Measurements from ENCODE around the gene PAPPA. TPM values are rescaled to one million over a fixed set of nuclear protein-coding genes. Genes with fewer than 3 reads are reported as not detected.
A peak's percentile ranks its signal among the peaks of the same experiment; 100 is the strongest.

Gene PAPPA
- total RNA-seq, 1 donor from 2014 or later: 1.1 TPM

DNA sequence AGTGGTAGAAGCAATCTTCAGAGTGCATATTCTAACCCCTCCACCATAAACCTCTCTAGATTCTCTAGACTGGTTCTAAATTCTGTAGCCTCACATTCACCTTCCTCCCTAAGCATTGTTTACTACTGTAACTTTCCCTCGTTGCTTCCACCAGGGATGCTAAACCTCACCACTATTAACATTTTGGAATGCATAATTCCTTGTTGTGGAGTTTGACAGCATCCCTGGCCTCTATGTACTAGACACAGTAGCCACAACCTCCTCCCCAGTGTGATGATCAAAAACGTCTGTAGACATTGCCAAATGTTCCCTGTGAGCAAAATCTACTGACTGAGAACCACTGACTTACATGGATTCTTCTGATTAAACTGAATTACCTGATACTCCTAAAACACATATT lies 18.6 kb downstream of the PAPPA start:
- DNase-seq (ENCODE audit: missing footprints) (no peak), ATAC-seq (no peak)
- intact Hi-C loops (cut with DNase I): no loop called here

DNA sequence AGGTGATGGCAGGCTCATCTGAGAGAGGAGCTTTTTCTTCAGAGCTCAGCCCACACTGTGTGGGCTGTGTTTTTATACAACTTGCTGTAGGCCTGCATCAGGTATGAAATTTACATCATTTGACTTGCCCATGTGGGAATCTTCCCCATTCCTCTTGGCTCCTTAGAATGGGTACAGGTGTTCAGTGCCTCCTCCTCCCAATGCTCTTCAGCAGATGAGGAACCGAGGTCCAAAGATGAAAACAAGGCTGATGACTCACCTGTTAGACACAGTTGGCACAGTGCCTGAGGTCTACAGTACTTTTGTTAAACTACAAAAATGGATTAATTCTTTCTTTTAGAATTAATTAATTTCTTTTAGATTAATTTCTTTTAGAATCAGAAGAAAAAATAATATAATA lies 20.8 kb downstream of the PAPPA start:
- ATAC-seq (no peak), DNase-seq (ENCODE audit: missing footprints) (no peak)
- intact Hi-C loops (cut with DNase I): no loop called here

DNA sequence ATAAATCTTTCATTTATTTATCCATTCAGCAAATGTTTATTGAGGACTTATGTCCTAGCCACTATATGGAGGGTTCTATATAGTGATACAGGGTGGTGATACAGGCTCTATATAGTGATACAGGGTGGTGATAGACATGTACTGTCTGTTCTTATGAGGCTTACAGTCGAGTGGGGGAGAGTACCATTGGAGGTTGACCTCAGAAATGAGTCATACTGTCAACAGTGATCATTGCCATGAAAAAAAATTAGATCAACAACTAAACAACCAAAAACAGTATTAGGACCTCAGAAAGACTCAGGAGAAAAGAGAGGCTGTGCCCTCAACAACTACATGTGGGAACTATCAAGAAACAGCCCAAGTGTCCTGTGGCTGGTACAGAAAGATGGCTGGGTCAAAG lies 22.0 kb downstream of the PAPPA start:
- ATAC-seq: no peak
- no peak for DNase-seq (ENCODE audit: missing footprints)
- intact Hi-C loops (cut with DNase I): no loop called here

DNA sequence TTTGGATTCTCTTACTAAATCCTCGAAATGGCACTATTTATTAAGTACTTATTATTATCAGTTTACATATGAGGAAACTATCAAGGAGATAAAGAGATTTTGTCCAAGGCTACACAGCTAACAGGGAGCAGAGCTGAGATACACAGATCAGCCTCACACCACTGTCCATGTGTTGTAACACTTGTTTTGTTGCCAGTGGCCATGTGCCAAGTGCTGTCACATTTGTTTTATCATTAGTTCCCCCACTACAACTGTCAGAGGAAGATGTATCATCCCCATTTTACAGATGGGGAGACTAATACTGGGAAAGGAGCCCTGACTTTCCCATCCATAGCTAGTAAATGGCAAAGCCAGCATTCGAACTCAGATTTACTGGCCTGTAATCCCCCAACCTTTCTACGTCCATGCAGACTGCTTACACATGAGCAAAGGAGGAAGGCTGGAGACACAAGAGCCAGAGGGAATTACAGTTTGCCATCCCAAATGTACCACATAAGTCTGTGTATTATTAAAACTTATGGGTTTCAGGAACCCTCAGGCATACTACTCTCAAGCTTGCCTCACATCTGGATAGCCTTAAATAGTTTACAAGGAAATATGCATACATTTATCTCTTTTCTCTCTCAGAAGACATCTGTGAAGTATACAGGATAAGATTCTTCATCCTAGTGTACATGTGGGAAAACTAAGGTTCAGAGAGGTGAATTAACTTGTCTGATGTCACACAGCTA lies 25.1 kb downstream of the PAPPA start:
- intact Hi-C loops (cut with DNase I): no loop called here
- no peak for DNase-seq (ENCODE audit: missing footprints)
- ATAC-seq: peak; percentile 37

DNA sequence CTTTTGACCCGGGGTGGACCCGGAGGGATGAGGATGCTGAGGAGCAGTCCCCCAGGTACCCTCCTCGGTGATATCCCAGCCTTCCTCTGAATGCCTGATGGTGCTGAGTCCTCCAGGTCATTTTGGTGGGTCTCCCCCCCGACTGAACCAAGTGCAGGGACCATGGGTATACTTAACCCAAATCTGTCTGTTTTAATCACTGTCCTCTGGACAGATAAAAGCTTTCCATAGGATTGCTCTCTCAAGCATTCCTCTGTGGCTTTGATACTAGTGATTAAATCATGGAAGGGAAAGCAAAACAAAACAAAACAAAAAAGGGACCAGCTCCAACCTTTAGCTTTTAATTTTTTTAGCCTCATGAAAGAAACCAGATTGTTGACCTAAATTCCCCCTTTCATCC lies 26.0 kb downstream of the PAPPA start:
- intact Hi-C loops (cut with DNase I): no loop called here
- DNase-seq (ENCODE audit: missing footprints) (no peak), ATAC-seq (no peak)

DNA sequence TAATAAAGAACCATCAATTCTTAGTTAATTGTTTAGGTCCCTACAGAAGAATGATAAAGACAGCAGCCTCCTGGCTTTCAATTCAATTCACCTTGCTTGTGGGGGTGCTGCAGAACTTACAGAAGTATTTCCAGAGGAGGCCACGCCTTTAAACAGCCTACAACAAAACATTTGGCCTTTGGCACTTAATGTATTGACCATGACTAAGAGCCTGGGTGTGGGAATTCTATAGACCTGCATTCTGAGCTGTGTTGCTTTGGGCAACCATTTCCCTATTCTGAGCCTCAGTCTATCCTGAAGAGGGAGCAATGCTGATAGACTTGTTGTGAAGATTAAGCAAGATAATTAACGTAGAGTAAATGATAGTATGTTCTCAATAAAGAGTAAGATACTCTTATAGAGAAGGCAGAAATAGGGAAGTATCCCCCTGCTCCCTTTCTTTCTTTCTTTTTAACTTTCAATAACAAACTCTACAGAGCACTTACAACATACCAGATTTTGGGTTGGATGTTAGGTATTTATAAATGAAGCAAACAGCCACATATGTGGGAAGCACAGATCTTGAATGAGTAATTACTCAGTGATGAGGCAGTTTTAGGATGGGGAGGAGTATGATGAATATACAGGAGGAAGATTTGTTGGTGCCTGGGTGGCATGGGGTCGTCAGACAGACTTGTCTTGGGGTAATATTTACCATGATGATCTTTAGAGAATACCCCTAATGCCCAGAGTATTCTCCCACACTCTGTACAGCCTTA lies 28.4 kb downstream of the PAPPA start:
- DNase-seq (ENCODE audit: missing footprints): no peak
- intact Hi-C loops (cut with DNase I): no loop called here
- ATAC-seq: no peak

DNA sequence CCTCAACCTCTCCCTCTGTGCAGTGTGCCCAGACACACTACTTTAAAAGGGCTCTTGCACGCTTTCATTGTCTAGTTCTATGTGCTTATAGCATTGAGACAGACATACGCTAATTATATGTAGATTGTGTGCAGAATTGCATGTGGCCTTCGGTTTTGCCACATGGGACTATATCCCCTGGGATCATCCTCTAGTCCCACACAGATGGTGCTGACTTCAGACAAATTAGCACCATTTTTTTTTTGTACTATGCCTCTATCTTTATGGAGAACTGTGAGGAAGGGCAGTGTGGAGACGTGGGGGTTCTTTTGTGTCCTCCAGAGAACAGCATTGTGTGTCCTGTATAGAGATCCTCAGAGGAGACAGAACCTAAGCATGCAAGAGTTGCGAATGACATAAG lies 29.3 kb downstream of the PAPPA start:
- DNase-seq (ENCODE audit: missing footprints) (no peak), ATAC-seq (no peak)
- intact Hi-C loops (cut with DNase I): no loop called here

DNA sequence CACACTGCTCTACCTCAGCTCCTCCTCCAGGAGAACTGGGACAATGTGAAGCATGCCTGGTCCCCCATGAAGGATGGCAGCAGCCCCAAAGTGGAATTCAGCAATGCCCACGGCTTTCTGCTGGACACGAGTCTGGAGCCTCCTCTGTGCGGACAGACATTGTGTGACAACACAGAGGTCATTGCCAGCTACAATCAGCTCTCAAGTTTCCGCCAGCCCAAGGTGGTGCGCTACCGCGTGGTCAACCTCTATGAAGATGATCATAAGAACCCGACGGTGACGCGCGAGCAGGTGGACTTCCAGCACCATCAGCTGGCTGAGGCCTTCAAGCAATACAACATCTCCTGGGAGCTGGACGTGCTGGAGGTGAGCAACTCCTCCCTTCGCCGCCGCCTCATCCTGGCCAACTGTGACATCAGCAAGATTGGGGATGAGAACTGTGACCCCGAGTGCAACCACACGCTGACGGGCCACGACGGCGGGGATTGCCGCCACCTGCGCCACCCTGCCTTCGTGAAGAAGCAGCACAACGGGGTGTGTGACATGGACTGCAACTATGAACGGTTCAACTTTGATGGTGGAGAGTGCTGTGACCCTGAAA lies 34.1 kb downstream of the PAPPA start:
- intact Hi-C loops (cut with DNase I): no loop called here
- ATAC-seq (no peak), DNase-seq (ENCODE audit: missing footprints) (no peak)

DNA sequence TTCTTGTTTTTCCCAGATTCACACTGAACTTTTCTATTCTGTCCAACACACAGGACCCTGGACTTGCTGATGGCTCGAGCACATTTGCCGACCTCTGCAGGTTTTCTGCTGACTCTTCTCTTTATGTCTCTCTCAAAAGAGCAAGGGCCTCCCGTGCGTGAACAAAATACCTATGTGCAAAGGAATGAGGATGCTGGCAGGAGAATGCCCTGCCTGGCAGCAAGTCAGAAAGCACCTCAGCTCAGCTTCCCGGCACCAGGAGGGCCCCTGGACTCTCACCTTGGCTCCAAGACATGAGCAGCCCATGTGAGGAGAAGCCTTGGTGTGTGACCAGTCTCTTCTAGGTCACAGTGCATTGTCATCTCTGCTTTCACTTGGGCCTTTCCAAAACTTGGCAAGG lies 36.1 kb downstream of the PAPPA start:
- DNase-seq (ENCODE audit: missing footprints) (no peak), ATAC-seq (no peak)
- intact Hi-C loops (cut with DNase I): no loop called here

DNA sequence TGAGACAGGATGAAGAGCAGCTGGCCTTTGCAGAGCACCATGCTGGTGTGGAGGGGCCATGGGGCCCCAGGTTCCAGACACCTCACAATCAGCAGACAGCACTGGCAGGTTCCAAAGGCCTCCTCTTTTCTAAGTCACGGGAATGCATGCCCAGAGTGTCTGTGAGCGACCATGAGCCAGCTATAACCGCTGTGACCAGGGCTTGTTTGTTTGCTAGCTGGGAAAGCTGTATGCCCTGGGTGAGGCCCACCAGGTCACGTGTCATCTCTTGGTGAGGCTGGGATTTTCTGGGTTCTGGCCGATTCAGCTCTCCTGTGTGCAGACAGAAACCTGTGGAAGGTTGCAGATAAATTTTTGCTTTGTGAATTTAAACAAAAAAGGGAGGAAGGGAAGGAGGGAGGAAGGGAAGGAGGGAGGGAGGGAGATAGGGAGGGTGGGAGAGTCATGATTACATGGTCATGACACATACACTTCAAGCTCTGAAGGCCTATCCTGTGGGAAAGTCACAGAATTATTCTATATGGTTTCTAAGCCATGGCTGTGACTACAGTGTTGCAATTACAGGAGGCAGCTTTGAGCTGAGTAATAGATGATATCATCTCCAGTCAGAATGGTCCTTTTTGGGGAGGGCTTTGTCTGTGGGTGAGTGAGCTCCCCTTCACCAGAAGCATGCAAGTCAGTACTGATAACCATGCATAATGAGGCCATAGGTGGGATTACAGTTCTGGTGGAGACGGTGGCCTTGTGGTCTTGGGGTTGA lies 37.2 kb downstream of the PAPPA start:
- DNase-seq (ENCODE audit: missing footprints) (no peak), ATAC-seq (no peak)
- intact Hi-C loops (cut with DNase I): no loop called here

DNA sequence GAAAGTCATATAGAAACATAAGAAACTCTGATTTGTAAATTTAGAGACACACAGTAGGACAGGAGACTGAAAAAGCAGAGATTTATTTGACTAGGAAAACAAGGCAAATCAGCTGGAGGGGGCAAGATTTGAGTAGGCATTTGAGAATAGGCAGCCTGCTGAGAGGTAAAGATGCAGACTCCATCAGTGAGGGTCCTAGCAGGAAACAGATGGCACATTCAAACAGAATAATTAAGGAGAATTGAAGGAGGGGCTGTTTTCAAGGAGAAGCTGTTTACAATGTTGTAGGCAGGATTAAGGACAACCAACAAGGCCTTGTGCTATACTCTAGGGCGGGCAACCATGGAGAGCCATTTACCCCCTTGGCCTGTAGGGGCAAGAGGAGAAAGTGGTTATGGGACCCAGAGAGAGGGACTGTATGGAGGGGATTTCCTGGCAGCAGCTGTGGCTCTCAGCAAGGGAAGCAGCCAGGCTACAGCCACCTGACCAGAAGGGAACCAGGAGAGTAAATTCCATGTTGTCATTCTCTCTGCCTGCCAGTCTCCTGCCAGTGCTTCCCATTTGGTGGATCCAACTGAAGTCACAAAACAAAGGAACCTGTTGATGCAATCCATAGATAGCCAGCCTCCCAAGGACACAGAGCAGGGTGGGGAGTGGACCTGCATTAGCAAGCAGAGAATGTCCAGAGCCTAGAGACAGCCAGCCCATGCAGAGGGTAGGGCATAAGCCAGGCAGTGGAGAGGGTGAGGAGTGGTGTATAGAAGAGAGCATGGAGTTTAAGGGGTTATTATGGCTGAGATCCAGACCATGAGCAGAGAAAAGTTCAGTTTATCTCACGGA lies 38.2 kb downstream of the PAPPA start:
- no peak for DNase-seq (ENCODE audit: missing footprints)
- ATAC-seq: no peak
- intact Hi-C loops (cut with DNase I): no loop called here

DNA sequence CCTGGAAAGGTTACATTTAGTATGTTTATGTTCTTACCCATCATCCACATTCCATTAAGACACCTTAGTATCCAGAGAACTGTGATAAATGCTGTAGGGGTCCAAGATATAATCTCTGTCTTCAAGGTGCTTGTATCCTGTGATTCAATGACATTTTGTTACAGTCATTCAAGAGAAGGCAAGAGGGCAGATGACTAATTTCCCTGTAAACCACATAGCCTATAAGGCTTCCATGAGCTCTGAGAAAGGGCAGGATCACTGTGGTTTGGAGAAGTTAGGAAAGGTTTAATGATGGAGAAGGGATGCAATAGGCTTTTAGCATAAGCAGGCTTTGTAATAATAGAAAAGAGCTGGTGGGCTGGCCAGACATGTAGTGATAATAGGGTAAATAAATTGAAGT lies 40.0 kb downstream of the PAPPA start:
- intact Hi-C loops (cut with DNase I): no loop called here
- DNase-seq (ENCODE audit: missing footprints): no peak
- ATAC-seq: no peak

DNA sequence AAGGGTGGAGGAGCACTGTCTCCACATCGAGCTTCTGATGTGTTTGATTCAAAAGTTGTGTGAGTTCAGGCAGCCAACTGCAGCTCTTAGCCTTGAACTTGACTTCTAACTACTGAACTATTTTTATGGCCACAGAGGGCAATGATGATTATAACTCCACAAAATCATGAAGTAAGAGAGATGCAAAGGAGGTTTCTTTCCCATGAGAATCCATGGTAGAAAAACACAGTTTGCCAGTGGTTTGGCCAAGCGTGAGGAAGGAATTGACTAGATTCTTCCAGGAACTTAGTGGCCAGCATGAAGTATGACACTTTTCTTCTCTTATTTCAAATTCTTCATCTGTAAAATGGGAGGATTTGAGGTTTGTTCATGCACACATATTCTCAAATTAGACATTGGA lies 43.2 kb downstream of the PAPPA start:
- intact Hi-C loops (cut with DNase I): no loop called here
- ATAC-seq (no peak), DNase-seq (ENCODE audit: missing footprints) (no peak)

DNA sequence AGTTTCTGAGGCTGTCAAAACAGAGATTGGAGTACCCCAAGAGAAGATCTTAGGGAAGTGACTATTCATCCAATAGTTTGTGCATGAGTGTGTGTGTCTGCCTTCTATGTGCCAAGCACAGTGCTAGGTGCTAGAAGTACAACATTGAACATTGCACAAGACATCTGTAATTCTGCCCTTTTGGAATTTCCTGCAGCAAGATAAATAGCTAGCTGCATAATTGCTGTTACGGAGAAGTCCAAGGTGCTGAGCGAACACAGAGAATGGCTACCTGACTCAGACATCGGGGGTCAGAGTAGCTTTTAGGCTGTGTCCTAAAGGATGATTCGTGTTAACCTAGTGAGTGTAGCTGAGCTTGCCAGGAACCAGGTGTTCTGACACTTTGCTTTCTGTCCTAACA lies 44.8 kb downstream of the PAPPA start:
- ATAC-seq: no peak
- intact Hi-C loops (cut with DNase I): no loop called here
- DNase-seq (ENCODE audit: missing footprints): no peak

DNA sequence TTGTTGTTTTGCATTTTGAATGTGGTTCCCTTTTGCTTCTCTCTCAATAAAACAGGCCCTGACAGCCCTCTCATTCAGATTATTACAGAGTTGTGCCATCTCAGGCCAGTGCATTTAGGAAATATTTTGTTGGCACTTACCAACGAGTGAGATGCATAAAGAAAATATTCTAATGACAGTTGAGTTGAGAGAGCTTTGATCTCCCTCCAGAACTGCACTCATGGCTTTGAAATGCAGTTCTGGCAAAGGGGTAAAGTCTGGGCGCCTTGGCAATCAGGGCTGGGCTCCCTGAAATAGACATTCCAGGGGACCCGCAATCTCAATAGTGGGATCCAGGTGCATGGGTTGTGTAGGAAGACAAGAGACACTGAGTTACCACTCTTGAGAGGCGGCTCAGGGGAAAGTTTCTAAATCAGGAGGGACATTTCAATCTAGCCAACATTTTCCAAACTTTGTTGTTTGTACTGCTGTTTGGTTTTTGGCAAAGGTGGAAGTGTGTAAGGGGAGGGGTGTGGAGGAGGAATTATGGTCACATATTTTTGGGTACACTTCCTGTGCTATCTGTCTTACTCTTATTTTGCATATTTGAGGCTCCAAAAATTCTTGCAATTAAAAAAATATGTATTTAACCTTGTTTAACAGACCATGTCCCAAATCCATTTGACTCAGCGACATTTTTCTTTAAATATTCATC lies 48.8 kb downstream of the PAPPA start:
- DNase-seq (ENCODE audit: missing footprints) (no peak), ATAC-seq (no peak)
- intact Hi-C loops (cut with DNase I): no loop called here

DNA sequence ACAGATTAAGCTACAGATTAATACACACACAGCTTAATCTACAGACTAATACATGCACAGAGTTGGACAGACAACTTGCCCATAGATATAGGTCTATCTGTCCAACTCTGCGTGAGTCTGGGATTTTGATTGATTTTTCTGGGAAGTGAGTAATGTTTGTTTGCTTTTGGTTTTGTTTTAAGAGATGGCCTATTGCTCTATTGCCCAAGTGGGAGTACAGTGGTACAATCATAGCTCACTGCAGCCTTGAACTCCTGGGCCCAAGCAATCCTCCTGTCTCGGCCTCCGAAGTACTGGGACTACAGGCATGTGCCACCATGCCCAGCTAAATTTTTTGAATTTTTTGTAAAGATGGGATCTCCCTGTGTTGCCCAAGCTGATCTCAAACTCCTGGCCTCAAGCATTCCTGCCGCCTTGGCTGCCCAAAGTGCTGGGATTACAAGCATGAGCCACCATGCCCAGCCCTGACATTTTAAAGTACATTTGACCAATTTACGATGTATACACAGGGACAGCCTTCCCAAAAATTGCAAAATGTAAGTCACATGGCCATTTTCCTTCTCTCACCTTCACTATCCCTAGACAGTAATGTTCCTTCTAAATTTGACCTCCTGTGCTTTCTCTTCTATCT lies 50.8 kb downstream of the PAPPA start:
- intact Hi-C loops (cut with DNase I): no loop called here
- no peak for DNase-seq (ENCODE audit: missing footprints)
- ATAC-seq: no peak

DNA sequence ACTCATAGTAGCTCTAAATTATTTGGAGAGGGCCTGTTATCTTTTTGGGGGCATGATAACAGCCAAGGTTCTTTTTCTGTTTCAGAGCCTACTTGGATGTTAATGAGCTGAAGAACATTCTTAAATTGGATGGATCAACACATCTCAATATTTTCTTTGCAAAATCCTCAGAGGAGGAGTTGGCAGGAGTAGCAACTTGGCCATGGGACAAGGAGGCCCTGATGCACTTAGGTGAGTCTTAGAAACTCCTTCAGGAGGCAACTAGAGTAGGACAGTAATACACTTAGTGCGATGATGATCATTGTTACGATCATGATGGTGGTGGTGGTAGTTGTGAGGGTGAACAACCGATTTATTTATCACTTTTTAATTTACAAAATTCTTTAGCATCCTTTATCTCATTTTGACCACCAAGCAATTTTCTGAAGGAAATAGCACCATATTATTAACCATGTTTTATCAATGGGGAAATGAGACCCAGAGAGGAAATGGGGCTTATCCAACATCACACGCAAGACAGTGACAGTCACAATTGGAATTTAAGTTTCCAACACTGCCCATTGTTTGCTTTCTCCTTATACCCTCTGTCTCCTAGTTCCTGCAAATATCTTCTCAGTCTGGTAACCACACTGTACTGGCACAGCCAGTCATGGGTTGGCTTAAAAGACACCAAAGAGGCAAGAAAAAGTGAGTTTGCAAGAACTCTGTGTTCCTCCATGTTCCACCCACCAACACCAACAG lies 54.0 kb downstream of the PAPPA start:
- ATAC-seq: no peak
- intact Hi-C loops (cut with DNase I): no loop called here
- no peak for DNase-seq (ENCODE audit: missing footprints)

All from Right ventricle myocardium inferior (tissue), 1 donor.